Measurements from ENCODE around the gene ORAI3. TPM values are rescaled to one million over a fixed set of nuclear protein-coding genes. Genes with fewer than 3 reads are reported as not detected.

Gene ORAI3
- polyA plus RNA-seq, 2 of the 4 experiments (the other 2 are of a cell fraction): 10.5 to 14.1 TPM

DNA sequence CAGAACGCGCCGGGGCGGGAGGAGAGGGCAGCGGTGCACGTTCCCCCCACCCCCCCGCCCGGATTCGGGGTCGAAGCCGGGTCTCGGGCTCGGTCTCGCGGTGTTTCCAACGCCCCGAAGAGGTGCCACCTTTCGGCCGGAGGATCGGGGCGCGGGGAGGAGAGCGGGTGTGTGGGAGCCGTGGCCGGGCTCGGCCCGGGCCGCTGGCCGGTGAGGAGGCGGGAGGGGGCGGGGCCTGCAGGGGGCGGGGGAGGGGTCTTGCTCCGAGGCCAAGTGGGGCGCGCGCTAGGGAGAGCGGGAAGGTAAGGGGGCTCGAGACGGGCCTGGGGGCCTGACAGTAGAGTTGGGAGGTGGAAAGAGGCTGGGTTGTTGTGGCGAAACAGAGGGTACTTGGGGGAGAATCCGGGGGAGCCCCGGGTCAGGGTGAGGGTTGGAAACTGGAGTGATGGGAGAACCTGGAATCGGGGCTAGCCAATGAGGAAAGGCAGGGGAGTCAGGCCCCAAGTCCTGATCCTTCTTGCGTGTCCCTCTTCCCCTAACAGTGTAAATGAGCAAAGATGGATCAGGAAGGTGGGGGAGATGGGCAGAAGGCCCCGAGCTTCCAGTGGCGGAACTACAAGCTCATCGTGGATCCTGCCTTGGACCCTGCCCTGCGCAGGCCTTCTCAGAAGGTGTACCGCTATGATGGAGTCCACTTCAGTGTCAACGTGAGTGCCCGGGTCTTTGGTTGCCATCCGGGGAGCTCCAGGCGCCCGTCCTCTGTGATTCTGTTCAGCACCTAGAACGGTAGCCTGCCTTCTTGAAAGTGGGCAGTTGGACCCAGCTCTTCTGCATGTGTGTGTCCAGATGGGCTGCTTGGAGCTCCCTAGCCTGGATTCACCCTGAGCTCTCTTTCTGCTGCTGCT is 9.6 kb downstream of the ORAI3 start:
- ChIA-PET CTCF (interaction anchor here (0.6 to 2.3 kb wide), 9 partner anchors 8 to 485 kb away, joined by 3 to 8 read pairs (median 3); partner anchors contain the start of gene HSD3B7), POLR2A (interaction anchor here (0.6 to 1.6 kb wide), 5 partner anchors 12 to 915 kb away, joined by 3 to 5 read pairs (median 3); partner anchors contain the start of genes ZNF267, ZNF646 and ZNF668)
- peak overlapping the region; percentile 92 for H3K4me2 ChIP-seq

DNA sequence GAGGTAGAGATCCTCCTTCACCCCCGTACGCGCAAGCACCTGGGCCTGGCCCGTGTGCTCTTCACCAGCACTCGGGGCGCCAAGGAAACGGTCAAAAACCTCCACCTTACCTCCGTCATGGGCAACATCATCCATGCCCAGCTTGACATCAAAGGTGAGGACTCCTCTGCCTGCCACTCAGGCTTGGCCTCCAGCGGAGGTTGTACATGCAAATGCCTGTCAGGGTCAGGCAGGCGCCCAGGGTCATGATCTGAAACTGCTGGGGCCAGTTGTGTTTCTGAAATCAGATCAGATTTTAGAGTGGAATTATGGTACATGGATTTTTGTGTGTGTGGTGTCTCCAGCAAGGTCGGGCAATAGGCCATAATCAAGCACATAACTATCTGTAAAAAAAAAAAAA is 12.5 kb downstream of the ORAI3 start:
- no peak for TF ChIP-seq CBX2 (IDR thresholded peaks at IDR 0.05; ENCODE audit: borderline replicate concordance, low read depth)
- TF ChIP-seq HOXB13 (CRISPR knock-in tag; IDR thresholded peaks at IDR 0.05; ENCODE audit: low read depth): no peak
- TF ChIP-seq, protein P1, sequence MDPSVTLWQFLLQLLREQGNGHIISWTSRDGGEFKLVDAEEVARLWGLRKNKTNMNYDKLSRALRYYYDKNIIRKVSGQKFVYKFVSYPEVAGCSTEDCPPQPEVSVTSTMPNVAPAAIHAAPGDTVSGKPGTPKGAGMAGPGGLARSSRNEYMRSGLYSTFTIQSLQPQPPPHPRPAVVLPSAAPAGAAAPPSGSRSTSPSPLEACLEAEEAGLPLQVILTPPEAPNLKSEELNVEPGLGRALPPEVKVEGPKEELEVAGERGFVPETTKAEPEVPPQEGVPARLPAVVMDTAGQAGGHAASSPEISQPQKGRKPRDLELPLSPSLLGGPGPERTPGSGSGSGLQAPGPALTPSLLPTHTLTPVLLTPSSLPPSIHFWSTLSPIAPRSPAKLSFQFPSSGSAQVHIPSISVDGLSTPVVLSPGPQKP (IDR thresholded peaks at IDR 0.05; ENCODE audit: low read depth, low read length): no peak
- no peak for TF ChIP-seq RNF2 (IDR thresholded peaks at IDR 0.05; ENCODE audit: borderline replicate concordance, low read depth)
- TF ChIP-seq KDM5A (IDR thresholded peaks at IDR 0.05): no peak
- no peak for TF ChIP-seq ZNF302 (CRISPR knock-in tag; IDR thresholded peaks at IDR 0.05)
- Histone ChIP-seq H3K4me1 (peaks cover 14% of the 10 kb centered on the region), H3K4me3 (no peak overlapping the region), H3K27ac (no peak overlapping the region), H3K9me3 (no peaks in the 10 kb centered on the region), H3K4me2 (no peak overlapping the region)
- ATAC-seq (no peak), DNase-seq (ENCODE audit: low read depth in 1 of 2, low spot score in 1 of 2) (no peak), FAIRE-seq (no peak)
- POLR2A ChIA-PET: no interaction called here
- WGBS (ENCODE audit: missing lambda C conversion rate): 89% methylated on average over 10 of the region's 11 CpGs
- CTCF ChIA-PET: interaction anchor here (0.7 to 3.8 kb wide), 4 partner anchors 8 to 482 kb away, joined by 3 to 22 read pairs (median 6); no protein-coding TSS in a partner anchor

More for the DNA sequence above, 9.6 kb downstream of the ORAI3 start:
- no peak for TF ChIP-seq HOXB13 (CRISPR knock-in tag; IDR thresholded peaks at IDR 0.05; ENCODE audit: low read depth)
- TF ChIP-seq CHD2 (IDR thresholded peaks at IDR 0.05; ENCODE audit: low read length, partially characterized antibody): peak; percentile 65
- WGBS (ENCODE audit: missing lambda C conversion rate): 52% methylated on average over 16 of the region's 55 CpGs
- FAIRE-seq (no peak), ATAC-seq (peak; percentile 43 to 57), DNase-seq (ENCODE audit: low read depth in 1 of 2, low spot score in 1 of 2) (peak; percentile 67 to 80)
- H3K27ac ChIP-seq: peak overlapping the region; percentile 98 to 100
- peak overlapping the region; percentile 77 for H3K4me3 ChIP-seq
- H3K4me1 ChIP-seq: peaks cover 19% of the 10 kb centered on the region
- no peaks in the 10 kb centered on the region for H3K9me3 ChIP-seq

DNA sequence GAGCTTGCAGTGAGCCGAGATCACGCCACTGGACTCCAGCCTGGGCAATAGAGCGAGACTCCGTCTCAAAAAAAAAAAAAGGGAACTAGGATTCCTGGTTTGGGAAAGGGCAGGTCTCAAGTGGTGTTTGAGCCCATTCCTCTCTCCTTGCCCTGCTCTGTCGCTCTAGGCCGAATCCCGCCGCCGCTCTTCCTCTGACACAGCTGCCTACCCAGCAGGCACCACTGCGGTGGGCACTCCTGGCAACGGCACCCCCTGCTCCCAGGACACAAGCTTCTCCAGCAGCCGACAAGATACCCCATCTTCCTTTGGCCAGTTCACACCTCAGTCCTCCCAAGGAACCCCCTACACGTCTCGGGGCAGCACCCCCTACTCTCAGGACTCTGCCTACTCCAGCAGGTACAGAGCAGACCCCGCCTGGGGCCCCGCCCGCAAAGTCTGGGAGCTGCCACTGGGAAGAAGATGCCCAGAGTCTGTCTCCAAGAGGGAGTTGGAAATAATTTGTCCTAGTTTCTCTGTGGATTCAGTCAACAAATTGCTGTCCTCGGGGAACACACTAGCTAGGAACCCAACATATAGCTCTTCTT is 15.2 kb downstream of the ORAI3 start:
- DNase-seq (ENCODE audit: low read depth in 1 of 2, low spot score in 1 of 2) (no peak), FAIRE-seq (no peak), ATAC-seq (no peak)
- no peak overlapping the region for H3K4me3 ChIP-seq
- ChIA-PET POLR2A (no interaction called here), CTCF (interaction anchor here (0.7 to 3.8 kb wide), 5 partner anchors 10 to 177 kb away, joined by 3 to 22 read pairs (median 4); partner anchors contain the start of gene HSD3B7)
- H3K4me2 ChIP-seq: no peak overlapping the region
- H3K27ac ChIP-seq: no peak overlapping the region
- TF ChIP-seq, protein P1 (IDR thresholded peaks at IDR 0.05; ENCODE audit: low read depth, low read length): no peak
- TF ChIP-seq RFX5 (IDR thresholded peaks at IDR 0.05): no peak
- TF ChIP-seq, protein P2, sequence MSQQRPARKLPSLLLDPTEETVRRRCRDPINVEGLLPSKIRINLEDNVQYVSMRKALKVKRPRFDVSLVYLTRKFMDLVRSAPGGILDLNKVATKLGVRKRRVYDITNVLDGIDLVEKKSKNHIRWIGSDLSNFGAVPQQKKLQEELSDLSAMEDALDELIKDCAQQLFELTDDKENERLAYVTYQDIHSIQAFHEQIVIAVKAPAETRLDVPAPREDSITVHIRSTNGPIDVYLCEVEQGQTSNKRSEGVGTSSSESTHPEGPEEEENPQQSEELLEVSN (IDR thresholded peaks at IDR 0.05; ENCODE audit: borderline replicate concordance, low read depth): no peak
- TF ChIP-seq ESRRA (IDR thresholded peaks at IDR 0.05; ENCODE audit: borderline replicate concordance, low read length): no peak
- no peak for TF ChIP-seq RAD21 (conservative IDR thresholded peaks at IDR 0.05 in 1 of 2, IDR thresholded peaks at IDR 0.05 in 1 of 2)
- TF ChIP-seq, protein P3, sequence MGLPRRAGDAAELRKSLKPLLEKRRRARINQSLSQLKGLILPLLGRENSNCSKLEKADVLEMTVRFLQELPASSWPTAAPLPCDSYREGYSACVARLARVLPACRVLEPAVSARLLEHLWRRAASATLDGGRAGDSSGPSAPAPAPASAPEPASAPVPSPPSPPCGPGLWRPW (IDR thresholded peaks at IDR 0.05): no peak
- no peak for TF ChIP-seq NR3C1 (IDR thresholded peaks at IDR 0.05)
- no peak for TF ChIP-seq POLR2A (IDR thresholded peaks at IDR 0.05; ENCODE audit: low read length)
- TF ChIP-seq, protein P4, sequence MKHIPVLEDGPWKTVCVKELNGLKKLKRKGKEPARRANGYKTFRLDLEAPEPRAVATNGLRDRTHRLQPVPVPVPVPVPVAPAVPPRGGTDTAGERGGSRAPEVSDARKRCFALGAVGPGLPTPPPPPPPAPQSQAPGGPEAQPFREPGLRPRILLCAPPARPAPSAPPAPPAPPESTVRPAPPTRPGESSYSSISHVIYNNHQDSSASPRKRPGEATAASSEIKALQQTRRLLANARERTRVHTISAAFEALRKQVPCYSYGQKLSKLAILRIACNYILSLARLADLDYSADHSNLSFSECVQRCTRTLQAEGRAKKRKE (CRISPR knock-in tag; IDR thresholded peaks at IDR 0.05; ENCODE audit: low read depth): no peak
- TF ChIP-seq RCOR1 (IDR thresholded peaks at IDR 0.05; ENCODE audit: low read depth, low read length): no peak
- no peak for TF ChIP-seq ZNF302 (CRISPR knock-in tag; IDR thresholded peaks at IDR 0.05)
- no peak for TF ChIP-seq EHMT2 (IDR thresholded peaks at IDR 0.05; ENCODE audit: low read depth)
- no peak for TF ChIP-seq NPAS2 (CRISPR knock-in tag; IDR thresholded peaks at IDR 0.05; ENCODE audit: borderline replicate concordance)
- peaks cover 6% of the 10 kb centered on the region for H3K4me1 ChIP-seq
- no peaks in the 10 kb centered on the region for H3K9me3 ChIP-seq
- 95% methylated on average over 18 of the region's 18 CpGs for WGBS (ENCODE audit: missing lambda C conversion rate)
